Putamen (tissue), 1 donor: ENCODE results near the gene DNER.

ENCODE experiments used
- DNase-seq: peaks from one replicate; pipeline ENCODE4 v3.0.0-alpha.2; 2016; ENCODE audit warnings: low spot score

The DNER gene

GRCh38 chr2:229438430-229439159 is 275.8 kb downstream of the DNER start:
- no peak for DNase-seq

- no peak for DNase-seq
Observed at GRCh38 chr2:229437467-229437866, 276.9 kb downstream of the DNER start.

DNA sequence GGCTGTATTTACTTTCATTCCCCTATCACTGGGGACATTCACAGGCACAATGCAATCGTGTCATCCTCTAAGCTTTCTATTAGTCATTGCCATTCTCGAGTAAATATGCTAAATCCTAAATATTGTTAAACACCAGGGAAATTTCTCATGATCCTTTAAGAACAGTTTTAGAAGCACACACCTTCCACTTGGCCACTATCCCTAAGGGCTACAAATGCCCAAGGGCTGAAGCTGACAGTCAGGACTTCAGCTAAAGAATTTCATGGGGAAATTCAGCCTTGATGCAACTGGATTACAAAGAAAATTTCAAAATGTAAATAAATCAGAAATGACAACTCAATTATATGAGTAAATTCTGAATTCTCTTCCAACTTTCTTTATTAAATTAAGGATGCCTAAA is 280.2 kb downstream of the DNER start:
- no peak for DNase-seq

- DNase-seq = no peak
Observed at GRCh38 chr2:229433351-229433750, 281.0 kb downstream of the DNER start.

DNA sequence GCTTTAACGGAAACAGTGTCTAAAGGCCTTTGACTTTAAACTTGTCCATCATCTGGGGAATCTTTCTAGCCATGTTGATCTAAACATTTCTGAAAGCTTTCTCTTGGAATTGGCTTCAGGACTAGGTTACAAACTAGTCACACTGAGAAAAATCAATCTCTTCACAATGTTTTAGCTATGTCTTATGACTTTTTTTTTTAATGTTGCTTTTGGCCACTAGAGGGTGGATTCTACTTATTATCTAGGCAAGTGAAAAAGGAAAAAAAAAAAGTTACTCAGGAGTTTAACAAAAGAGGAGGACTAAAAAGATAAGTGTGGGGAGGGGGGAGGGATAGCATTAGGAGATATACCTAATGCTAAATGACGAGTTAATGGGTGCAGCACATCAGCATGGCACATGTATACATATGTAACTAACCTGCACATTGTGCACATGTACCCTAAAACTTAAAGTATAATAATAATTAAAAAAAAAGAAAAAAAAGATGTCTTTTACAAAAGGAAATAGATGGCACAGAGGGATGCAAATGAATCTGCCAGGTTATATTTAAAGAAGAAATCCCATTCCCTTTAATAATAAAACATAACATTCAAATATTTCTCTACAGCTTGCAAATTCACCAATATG is 282.9 kb downstream of the DNER start:
- peak; percentile 61 for DNase-seq

GRCh38 chr2:229429589-229429988 is 284.8 kb downstream of the DNER start:
- DNase-seq = no peak

DNA sequence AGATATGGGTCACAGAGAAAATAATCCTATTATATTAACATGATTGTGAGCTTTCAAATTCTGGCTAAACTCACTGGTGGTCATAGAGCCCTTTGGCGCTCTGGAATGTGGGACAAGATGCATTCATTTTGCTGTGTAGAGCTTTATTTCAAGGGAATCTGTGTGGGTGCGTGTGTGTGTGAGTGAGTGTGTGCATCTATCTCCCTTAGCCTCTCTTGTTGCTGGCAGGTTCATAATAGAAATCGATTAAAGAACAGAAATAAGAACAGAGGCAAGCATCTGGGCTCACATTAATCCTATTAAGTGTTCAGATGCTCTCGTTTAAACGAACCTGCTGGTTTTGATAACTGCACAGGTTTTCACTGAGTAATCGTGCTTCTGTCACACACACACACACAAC is 287.9 kb downstream of the DNER start:
- DNase-seq = no peak

DNA sequence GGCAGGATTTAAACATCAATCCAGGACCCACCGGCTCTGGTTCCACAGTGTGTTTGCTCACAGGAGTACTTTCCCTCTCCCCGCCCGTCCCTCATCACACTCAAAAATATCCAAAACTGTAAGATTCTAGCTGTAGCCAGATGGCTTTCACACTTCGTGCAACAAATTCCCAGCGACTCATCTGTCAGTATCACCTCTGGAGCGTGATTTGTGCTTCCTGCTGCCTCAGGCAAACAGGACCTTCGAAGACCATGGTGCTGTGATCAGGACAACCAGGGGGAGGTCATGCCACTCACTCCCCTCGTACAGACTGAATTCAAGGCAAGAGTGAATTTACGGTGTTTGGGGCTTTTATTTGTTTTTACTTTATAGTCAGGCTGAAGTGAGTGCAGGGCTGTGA is 288.8 kb downstream of the DNER start:
- DNase-seq = no peak

DNA sequence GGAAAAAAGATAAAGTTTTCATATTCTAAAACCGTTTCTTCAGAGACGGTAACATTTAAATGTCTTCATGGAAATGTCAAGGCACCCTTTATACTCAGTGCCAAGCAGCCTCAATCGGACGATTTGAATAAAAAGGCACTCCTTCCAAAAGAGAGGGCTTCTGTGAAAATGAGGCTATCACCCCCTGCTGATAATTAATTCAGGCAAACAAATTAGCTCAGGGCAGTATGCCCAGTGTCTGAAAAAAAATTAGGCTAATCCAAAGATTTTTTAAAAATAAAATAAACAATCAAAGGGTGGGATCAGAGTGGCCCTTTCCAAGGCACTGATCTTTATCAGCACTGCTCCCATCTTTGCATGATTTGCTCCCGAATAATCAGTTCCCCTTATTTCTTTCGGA is 292.3 kb downstream of the DNER start:
- DNase-seq = no peak

GRCh38 chr2:229419158-229419557 is 295.2 kb downstream of the DNER start:
- no peak for DNase-seq

DNA sequence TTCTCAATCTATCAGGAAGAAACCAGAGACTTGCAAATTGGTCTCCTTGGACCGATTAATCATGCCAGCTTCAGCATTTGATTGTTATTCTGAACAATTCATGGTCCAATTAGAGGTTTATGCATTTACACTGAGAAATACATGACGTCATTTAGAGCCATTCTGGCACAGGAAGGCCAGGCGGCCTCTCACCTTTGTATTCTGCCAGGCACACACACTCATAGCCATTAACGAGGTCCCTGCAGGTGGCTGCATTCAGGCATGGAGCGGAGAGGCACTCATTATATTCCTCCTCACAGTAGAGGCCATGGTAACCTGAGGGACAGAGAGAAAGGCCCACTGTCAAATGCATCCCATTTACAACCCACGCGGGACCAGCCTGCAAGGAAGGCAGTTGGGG is 296.4 kb downstream of the DNER start:
- DNase-seq = no peak

- no peak for DNase-seq
Observed at GRCh38 chr2:229417176-229417575, 297.2 kb downstream of the DNER start.

- DNase-seq = peak; percentile 51
Observed at GRCh38 chr2:229416116-229416694, 298.1 kb downstream of the DNER start.

GRCh38 chr2:229414631-229415030 is 299.7 kb downstream of the DNER start:
- no peak for DNase-seq

GRCh38 chr2:229412686-229413085 is 301.7 kb downstream of the DNER start:
- no peak for DNase-seq

DNA sequence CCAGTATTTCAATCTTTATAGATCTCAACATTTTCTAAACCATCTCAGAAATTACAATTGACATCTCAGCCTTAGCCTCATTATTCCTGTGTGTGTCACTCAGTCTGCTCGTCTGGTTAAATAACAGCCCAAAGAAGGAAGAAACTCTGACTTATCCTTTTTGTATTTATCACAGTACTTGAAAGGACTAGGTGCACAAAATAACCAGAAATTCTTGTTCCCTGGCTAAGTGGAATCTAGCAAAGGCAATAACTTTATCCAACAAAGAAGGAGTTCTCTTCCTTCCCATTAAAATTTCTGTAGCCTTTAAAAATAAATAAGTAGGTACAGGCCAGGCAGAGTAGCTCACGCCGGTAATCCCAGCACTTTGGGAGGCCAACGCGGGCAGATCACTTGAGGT is 303.4 kb downstream of the DNER start:
- DNase-seq = no peak

GRCh38 chr2:229410264-229410663 is 304.1 kb downstream of the DNER start:
- no peak for DNase-seq

- no peak for DNase-seq
Observed at GRCh38 chr2:229409751-229410181, 304.6 kb downstream of the DNER start.

DNA sequence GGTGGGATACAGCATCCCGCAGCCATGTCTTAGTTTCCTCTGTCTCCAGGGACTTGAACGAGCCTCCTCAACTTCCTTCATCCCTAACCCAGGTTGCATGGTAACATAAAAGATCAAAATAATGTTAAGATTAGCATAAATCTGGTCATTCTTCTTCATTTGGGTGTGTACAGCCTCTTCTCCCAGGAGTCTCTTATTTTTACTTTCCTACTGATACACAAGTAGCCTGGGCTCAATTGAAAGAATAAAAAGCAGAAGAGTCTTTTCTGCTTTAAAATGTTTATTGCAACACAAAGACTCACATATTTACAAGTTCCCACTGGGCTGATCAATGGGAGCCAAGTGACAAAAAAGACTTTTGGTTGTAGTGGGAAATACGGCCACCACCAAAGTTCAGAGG is 305.4 kb downstream of the DNER start:
- no peak for DNase-seq

DNA sequence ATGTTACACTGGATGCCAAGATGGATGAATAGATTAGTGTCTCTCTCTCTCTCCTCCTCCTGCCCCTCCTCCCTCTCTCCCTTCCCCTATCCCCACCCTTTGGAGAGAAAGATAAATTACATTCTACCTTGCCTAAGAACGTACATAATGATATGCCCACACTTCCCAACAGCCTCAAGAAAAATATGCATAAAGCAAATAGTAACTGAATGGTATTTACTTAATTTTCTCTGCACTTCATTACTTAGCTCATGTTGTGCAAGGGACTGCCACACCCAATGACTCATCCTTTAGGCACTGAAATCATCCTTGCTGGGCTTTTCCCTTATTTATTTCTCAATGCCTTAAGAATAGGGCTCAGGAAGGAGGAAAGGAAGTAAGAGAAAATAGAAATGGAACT is 306.0 kb downstream of the DNER start:
- no peak for DNase-seq

GRCh38 chr2:229407170-229407569 is 307.2 kb downstream of the DNER start:
- DNase-seq = no peak

GRCh38 chr2:229405796-229406195 is 308.6 kb downstream of the DNER start:
- no peak for DNase-seq

DNA sequence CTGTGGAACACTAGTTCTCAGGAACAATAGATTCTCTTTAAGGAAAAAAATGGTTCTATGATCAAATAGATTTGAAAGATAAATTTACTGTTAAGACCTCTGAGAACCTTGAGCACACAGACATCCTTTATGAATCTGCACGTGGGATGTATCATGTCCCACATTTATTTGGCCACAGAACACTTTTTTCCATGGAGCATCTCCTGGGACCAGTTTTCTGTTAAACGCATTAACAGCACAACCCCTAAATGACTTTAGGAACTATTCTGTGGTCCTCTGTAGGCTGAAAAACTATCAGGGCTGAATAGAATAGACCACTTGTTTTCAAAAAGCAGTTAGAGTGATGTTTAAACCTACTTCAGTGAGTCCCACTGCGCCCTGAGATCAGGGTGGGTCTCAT is 311.1 kb downstream of the DNER start:
- DNase-seq = no peak
